Hepatocyte (in vitro differentiated cells): ENCODE measurements around the gene ARIH2. TPM values are rescaled to one million over a fixed set of nuclear protein-coding genes. Genes with fewer than 3 reads are reported as not detected.
A peak's percentile ranks its signal among the peaks of the same experiment; 100 is the strongest.

Experiments used
- DNase-seq: peaks from one replicate; pipeline ENCODE4 v3.0.0-alpha.2; 2016; ENCODE audit warnings: low spot score
- H2AFZ ChIP-seq: fragments of 200-600 bp; sonication (generic); 2 replicates; pipeline ENCODE4 v1.6.0; 2016; ENCODE audit warnings: antibody characterized with exemption, mild to moderate bottlenecking
- H3K27ac ChIP-seq: fragments of 200-600 bp; sonication (generic); 2 replicates; pipeline ENCODE4 v1.5.1; 2016; ENCODE audit warnings: mild to moderate bottlenecking
- H3K27me3 ChIP-seq: fragments of 200-600 bp; sonication (generic); 2 replicates; pipeline ENCODE4 v1.6.1; 2016
- H3K36me3 ChIP-seq: fragments of 200-600 bp; sonication (generic); replicated peaks from 2 replicates; pipeline ENCODE4 v1.5.1; 2016; ENCODE audit warnings: low read depth; ENCODE audit not compliant: insufficient read depth
- H3K4me1 ChIP-seq: fragments of 200-600 bp; sonication (generic); 2 replicates; pipeline ENCODE4 v1.5.1; 2016; ENCODE audit warnings: mild to moderate bottlenecking, moderate library complexity; ENCODE audit not compliant: insufficient read depth
- H3K4me2 ChIP-seq: fragments of 200-600 bp; sonication (generic); 2 replicates; pipeline ENCODE4 v1.6.0; 2016
- H3K4me3 ChIP-seq: fragments of 200-600 bp; sonication (generic); 2 replicates; pipeline ENCODE4 v1.5.1; 2016; ENCODE audit warnings: mild to moderate bottlenecking
- H3K79me2 ChIP-seq: fragments of 200-600 bp; sonication (generic); 2 replicates; pipeline ENCODE4 v1.6.0; 2017; ENCODE audit warnings: mild to moderate bottlenecking
- H3K9me2 ChIP-seq: fragments of 200-600 bp; sonication (generic); replicated peaks from 2 replicates; pipeline ENCODE4 v1.6.0; 2017; ENCODE audit warnings: mild to moderate bottlenecking; ENCODE audit not compliant: insufficient read depth
- H3K9me3 ChIP-seq: fragments of 200-600 bp; sonication (generic); 2 replicates; pipeline ENCODE4 v1.5.1; 2016; ENCODE audit warnings: low read depth, mild to moderate bottlenecking
- H4K20me1 ChIP-seq: fragments of 200-600 bp; sonication (generic); 2 replicates; pipeline ENCODE4 v1.6.0; 2016; ENCODE audit warnings: mild to moderate bottlenecking; ENCODE audit not compliant: insufficient read depth, poor library complexity, severe bottlenecking
- CTCF ChIP-seq: fragments of 200-600 bp; sonication (generic); IDR thresholded peaks from 2 replicates; pipeline ENCODE4 v1.5.1; 2016; ENCODE audit warnings: antibody characterized with exemption, mild to moderate bottlenecking; ENCODE audit not compliant: poor library complexity
- EZH2 ChIP-seq: fragments of 200-600 bp; sonication (generic); IDR thresholded peaks from 2 replicates; pipeline ENCODE4 v1.6.1; 2016; ENCODE audit warnings: antibody characterized with exemption, mild to moderate bottlenecking, borderline replicate concordance
- EZH2phosphoT487 ChIP-seq: fragments of 200-600 bp; sonication (generic); IDR thresholded peaks from one replicate; pipeline ENCODE4 v1.6.1; 2018; ENCODE audit warnings: antibody characterized with exemption, mild to moderate bottlenecking, low read depth, moderate library complexity; ENCODE audit not compliant: unreplicated experiment, severe bottlenecking
- WGBS: methylation state at CpG from one replicate; pipeline ENCODE4 v1.1.6; 2016; ENCODE audit warnings: low lambda C conversion rate; ENCODE audit errors: missing lambda C conversion rate; 5-methylcytosine and 5-hydroxymethylcytosine counted together
- microRNA counts: library from miRNA; unstranded; fragments of <30 nt; microRNA quantifications from one replicate; lab custom pipeline; 2017
- microRNA-seq: library from miRNA; unstranded; fragments of <30 nt; microRNA quantifications from one replicate; pipeline ENCODE4, GENCODE V29; 2017
- polyA plus RNA-seq: library from polyadenylated mRNA; unstranded; fragments of >200 nt; fragmentation: Nextera tagmentation; extraction: Ambion mirVana; gene quantifications from 2 replicates; pipeline ENCODE4 v1.2.1, GENCODE V29; 2016
- small RNA-seq: library from RNA; depleted of rRNA; stranded (forward); fragments of <200 nt; gene quantifications from one replicate; pipeline ENCODE3, GENCODE V24; 2014
- total RNA-seq: library from RNA; depleted of rRNA; stranded (reverse); fragments of >200 nt; gene quantifications from 2 replicates; pipeline ENCODE4 v1.2.3, GENCODE V29; 2014

ARIH2 gene
- total and polyA plus RNA-seq, 2 experiments from 2014 or later, result 41.7 to 60.9 TPM

DNA sequence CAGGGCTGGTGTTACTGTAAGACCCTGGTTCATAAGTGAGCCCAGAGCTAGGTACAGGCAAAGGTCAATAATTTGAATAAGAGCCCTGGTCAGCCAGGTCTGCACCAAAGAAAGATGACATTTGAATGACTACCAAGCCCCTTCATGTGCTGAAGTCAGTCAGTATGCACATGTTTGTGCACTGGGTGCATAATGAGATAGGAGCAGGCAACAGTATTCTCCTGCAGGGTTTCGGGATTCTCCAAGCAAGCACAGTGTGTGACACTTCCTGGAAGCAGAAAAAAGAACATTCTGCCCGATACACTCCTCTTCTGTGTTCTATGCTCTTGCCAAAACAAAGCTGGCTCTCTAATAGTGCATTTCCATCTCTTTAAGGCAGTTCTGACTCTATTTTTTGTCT lies 116.0 kb downstream of the ARIH2 start:
- Histone ChIP-seq H3K4me2 (no peak overlapping the region), H3K27ac (no peak overlapping the region), H3K27me3 (no peaks in the 10 kb centered on the region), H4K20me1 (no peaks in the 10 kb centered on the region), H3K79me2 (no peaks in the 10 kb centered on the region), H3K9me2 (no peaks in the 10 kb centered on the region), H3K4me3 (no peak overlapping the region), H2AFZ (no peak overlapping the region), H3K4me1 (no peaks in the 10 kb centered on the region), H3K36me3 (no peaks in the 10 kb centered on the region), H3K9me3 (no peaks in the 10 kb centered on the region)
- no peak for DNase-seq
- 94% methylated on average over 2 of the region's 2 CpGs for WGBS
- TF ChIP-seq CTCF (no peak), EZH2phosphoT487 (no peak), EZH2 (no peak)

- Histone ChIP-seq H3K79me2 (no peaks in the 10 kb centered on the region), H3K27me3 (no peaks in the 10 kb centered on the region), H3K9me2 (no peaks in the 10 kb centered on the region), H3K4me3 (no peak overlapping the region), H3K36me3 (no peaks in the 10 kb centered on the region), H3K4me2 (no peak overlapping the region), H3K9me3 (no peaks in the 10 kb centered on the region), H3K4me1 (no peaks in the 10 kb centered on the region), H3K27ac (no peak overlapping the region), H2AFZ (no peak overlapping the region), H4K20me1 (no peaks in the 10 kb centered on the region)
- DNase-seq, result no peak
- WGBS, result 93% methylated on average over 3 of the region's 3 CpGs
- TF ChIP-seq CTCF, result no peak
- no peak for TF ChIP-seq EZH2
- TF ChIP-seq EZH2phosphoT487, result no peak
These were observed 116.6 kb downstream of the ARIH2 start for GRCh38 chr3:49035281-49035680.

MicroRNA genes within 50 kb of the gene (microRNA counts, 767-probe panel; counts per million panel counts)
- 11,199 counts per million, percentile 90 among the panel's probes with 10 or more counts for microRNA hsa-miR-191-5p (lab: Ali Mortazavi, UCI)
- 995 counts per million, percentile 2 among the panel's probes with 10 or more counts for microRNA hsa-miR-425-5p (lab: Ali Mortazavi, UCI)

Small RNAs within 50 kb of the gene (microRNA-seq; reads per million reads assigned to microRNA genes)
- gene MIR191, result 28,037 reads per million, percentile 98 among the genes with 10 or more reads in this experiment
- gene MIR425, result 5,357 reads per million, percentile 91 among the genes with 10 or more reads in this experiment

Small RNAs within 50 kb of the gene (small RNA-seq; reads per million reads assigned to genes)
- gene MIR191 (7,213 reads per million, percentile 100 among the genes with 10 or more reads in this experiment), gene MIR425 (140 reads per million, percentile 98 among the genes with 10 or more reads in this experiment)

Other genes starting within 250 kb of the ARIH2 start
- 19.9 and 23.4 TPM in 2 replicates for gene NCKIPSD, start 232.9 kb upstream of the ARIH2 start, total RNA-seq
- 21.0 and 22.9 TPM in 2 replicates for gene NCKIPSD, start 232.9 kb upstream of the ARIH2 start, polyA plus RNA-seq
- gene IP6K2, start 201.6 kb upstream of the ARIH2 start, total RNA-seq, result 99.3 and 112 TPM in 2 replicates
- gene IP6K2, start 201.6 kb upstream of the ARIH2 start, polyA plus RNA-seq, result 155 and 169 TPM in 2 replicates
- 29.7 and 33.9 TPM in 2 replicates for gene PRKAR2A, start 71.0 kb upstream of the ARIH2 start, total RNA-seq
- gene PRKAR2A, start 71.0 kb upstream of the ARIH2 start, polyA plus RNA-seq, result 9.0 and 10.8 TPM in 2 replicates
- gene SLC25A20, start 20.0 kb upstream of the ARIH2 start, total RNA-seq, result 59.1 and 61.3 TPM in 2 replicates
- 38.0 and 46.0 TPM in 2 replicates for gene SLC25A20, start 20.0 kb upstream of the ARIH2 start, polyA plus RNA-seq
- 39.4 and 42.5 TPM in 2 replicates for gene P4HTM, start 71.4 kb downstream of the ARIH2 start, total RNA-seq
- gene P4HTM, start 71.4 kb downstream of the ARIH2 start, polyA plus RNA-seq, result 84.0 and 85.3 TPM in 2 replicates
- 124 and 157 TPM in 2 replicates for gene WDR6, start 88.5 kb downstream of the ARIH2 start, total RNA-seq
- gene WDR6, start 88.5 kb downstream of the ARIH2 start, polyA plus RNA-seq, result 190 and 215 TPM in 2 replicates
- 25.0 and 29.3 TPM in 2 replicates for gene DALRD3, start 99.7 kb downstream of the ARIH2 start, total RNA-seq
- 27.0 and 40.6 TPM in 2 replicates for gene DALRD3, start 99.7 kb downstream of the ARIH2 start, polyA plus RNA-seq
- gene NDUFAF3, start 103.3 kb downstream of the ARIH2 start, total RNA-seq, result 58.7 and 70.7 TPM in 2 replicates
- gene NDUFAF3, start 103.3 kb downstream of the ARIH2 start, polyA plus RNA-seq, result 140 and 173 TPM in 2 replicates
- 180 and 184 TPM in 2 replicates for gene IMPDH2, start 110.6 kb downstream of the ARIH2 start, total RNA-seq
- gene IMPDH2, start 110.6 kb downstream of the ARIH2 start, polyA plus RNA-seq, result 115 TPM in 2 replicates
- gene QRICH1, start 175.2 kb downstream of the ARIH2 start, total RNA-seq, result 57.7 and 79.9 TPM in 2 replicates
- gene QRICH1, start 175.2 kb downstream of the ARIH2 start, polyA plus RNA-seq, result 38.2 and 42.6 TPM in 2 replicates
- gene QARS1, start 185.9 kb downstream of the ARIH2 start, total RNA-seq, result 206 and 232 TPM in 2 replicates
- 104 and 112 TPM in 2 replicates for gene QARS1, start 185.9 kb downstream of the ARIH2 start, polyA plus RNA-seq
- gene USP19, start 202.0 kb downstream of the ARIH2 start, total RNA-seq, result 44.2 and 44.6 TPM in 2 replicates
- gene USP19, start 202.0 kb downstream of the ARIH2 start, polyA plus RNA-seq, result 31.4 and 32.7 TPM in 2 replicates
- gene LAMB2, start 214.2 kb downstream of the ARIH2 start, total RNA-seq, result 343 and 396 TPM in 2 replicates
- gene LAMB2, start 214.2 kb downstream of the ARIH2 start, polyA plus RNA-seq, result 437 and 474 TPM in 2 replicates
- gene CCDC71, start 247.5 kb downstream of the ARIH2 start, total RNA-seq, result 36.5 and 40.9 TPM in 2 replicates
- gene CCDC71, start 247.5 kb downstream of the ARIH2 start, polyA plus RNA-seq, result 0.09 and 0.60 TPM in 2 replicates